Right lung (tissue), 5 donors: Measurements from ENCODE around the gene LTV1. TPM values are rescaled to one million over a fixed set of nuclear protein-coding genes. Genes with fewer than 3 reads are reported as not detected.
"Not testable (repeated sequence)": the region's sequence is repeated elsewhere in the genome, so short reads cannot be mapped to it uniquely, and the experiment has no call there.

ENCODE experiments used
- DNase-seq, 2 donors: peaks; one replicate each; pipeline ENCODE4 v3.0.0-alpha.2; 2013
- polyA plus RNA-seq, 5 donors: library from polyadenylated mRNA; unstranded; fragments of 120-200 nt; gene quantifications; one replicate each; pipeline versions ENCODE4 v1.2.1 to v1.2.3, GENCODE V29; 2013; ENCODE audit warnings: inconsistent platforms in 1 of 5, low replicate concordance in 1 of 5; ENCODE audit not compliant: insufficient read length in 5 of 5, insufficient read depth in 1 of 5

LTV1 gene
- polyA plus RNA-seq, 5 donors = 37.9 to 45.1 (median 43.1) TPM

DNA sequence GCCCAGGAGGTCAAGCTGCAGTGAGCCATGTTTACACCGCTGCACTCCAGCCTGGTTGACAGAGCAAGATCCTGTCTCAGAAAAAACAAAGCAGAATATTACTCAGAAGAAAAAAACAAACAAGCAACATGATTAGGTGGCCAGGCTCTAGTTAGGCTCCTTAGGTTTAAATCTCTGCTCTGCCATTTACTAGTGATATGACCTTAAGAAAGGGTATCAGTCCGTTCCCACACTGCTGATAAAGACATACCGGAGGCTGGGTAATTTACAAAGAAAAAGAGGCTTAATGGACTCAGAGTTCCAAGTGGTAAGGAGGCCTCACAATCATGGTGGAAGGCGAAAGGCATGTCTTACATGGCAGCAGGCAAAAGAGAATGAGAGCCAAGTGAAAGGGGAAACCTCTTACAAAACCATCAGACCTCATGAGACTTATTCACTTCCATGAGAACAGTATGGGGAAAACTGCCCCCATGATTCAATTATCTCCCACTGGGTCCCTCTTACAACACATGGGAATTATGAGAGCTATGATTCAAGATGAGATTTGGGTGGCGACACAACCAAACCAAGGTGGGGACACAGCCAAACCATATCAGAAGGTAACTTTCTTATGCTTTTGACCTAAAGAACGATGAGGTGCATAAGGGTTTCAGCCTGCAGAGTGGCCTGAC is 2.4 kb upstream of the LTV1 start:
- no peak for DNase-seq

DNA sequence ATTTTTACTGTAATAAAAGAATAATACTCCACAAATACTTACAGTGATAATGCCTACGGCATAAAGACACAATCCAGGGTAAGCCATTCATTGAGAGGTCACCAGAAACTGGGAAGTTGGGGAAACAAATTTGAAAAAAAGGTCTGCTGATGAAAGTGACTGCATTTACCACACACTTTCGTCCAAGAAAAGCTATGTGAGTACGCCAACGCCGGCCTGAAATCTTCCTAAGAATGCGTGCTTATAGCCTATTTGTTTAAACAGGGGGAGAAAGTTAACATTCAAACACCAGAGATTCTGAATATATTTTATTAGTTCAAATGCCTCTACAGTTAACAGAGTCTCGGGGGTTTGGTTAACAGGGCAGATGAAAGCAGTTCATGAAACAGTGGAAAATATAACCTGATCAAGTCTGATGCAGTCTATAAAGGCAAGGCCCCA is 657 bp upstream of the LTV1 start:
- no peak for DNase-seq

DNA sequence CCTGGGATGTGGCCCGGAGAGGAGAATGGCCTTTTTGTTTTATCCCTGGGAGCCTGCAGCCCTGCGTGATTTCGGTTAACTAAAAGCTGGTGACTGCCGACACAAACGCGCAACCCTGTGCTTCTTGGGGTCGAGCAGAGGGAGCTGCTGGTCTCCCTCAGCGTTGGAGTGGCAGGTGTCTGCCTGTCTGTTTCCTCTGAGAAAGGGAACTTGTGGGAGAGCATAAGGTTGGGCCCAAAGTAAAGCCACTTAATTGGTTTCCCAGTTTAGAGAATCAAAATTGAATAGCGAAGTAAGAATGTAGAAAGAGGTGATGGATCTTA is 500 bp downstream of the LTV1 start:
- no peak for DNase-seq

DNA sequence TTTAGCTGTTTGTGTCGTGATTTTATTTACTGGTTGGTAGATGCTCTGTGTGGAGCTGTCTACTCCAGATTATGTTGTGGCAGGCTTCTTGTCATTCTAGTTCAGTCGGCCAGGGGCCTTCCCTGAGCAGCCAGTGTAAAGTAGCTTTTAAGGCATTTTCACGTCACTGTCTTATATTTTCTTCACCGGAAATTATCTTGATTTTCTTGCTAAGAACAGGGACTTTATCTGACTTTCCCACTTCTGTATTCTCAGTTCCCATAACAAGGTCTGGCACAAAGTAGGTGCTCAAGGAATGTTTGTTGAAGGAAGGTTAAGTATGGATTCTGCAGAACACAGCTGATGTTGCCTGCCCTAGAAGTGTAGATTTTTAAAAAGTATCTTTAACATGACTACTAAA is 868 bp downstream of the LTV1 start:
- DNase-seq = no peak

DNA sequence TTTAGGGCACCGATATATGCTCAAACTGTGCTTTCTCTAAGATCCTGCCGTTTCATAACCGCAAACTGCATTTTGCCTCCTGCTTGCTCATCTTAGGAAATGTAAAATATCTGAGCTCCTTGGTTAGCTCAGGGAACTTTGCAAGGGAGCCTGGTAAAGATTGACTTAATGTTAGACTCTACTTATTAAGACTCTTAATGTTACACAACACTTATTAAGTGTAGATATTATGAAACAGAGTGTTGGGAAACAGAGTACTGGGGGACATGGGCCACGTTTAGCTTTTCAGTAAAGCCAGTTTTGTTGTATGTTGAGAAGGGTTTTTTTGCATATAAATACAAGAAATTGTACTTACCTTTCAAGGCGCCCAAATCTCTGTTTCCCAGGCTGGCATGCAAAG is 1.9 kb downstream of the LTV1 start:
- peak in 1 of 2 donors; percentile 29 for DNase-seq

- DNase-seq = not testable (repeated sequence)
Observed at GRCh38 chr6:143851706-143852105, 8.6 kb downstream of the LTV1 start.

DNA sequence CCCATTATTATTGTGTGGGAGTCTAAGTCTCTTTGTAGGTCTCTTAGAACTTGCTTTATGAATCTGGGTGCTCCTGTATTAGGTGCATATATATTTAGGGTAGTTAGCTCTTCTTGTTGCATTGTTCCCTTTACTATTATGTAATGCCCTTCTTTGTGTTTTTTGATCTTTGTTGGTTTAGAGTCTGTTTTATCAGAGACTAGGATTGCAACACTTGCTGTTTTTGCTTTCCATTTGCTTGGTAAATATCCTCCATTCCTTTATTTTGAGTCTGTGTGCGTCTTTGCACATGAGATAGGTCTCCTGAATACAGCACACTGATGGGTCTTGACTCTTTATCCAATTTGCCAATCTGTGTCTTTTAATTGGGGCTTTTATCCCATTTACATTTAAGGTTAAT is 11.9 kb downstream of the LTV1 start:
- not testable (repeated sequence) for DNase-seq

DNA sequence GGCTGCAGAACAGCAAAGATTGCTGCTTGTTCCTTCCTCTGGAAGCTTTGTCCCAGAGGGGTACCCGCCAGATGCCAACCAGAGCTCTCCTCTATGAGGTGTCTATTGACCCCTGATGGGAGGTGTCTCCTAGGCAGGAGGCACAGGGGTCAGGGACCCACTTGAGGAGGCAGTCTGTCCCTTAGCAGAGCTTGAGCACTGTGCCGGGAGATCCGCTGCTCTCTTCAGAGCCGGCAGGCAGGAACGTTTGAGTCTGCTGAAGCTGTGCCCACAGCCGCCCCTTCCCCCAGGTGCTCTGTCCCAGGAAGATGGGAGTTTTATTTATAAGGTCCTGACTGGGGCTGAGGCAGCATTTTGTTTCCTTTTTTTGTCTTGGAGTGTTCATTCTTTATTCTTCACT is 13.6 kb downstream of the LTV1 start:
- DNase-seq = not testable (repeated sequence)

GRCh38 chr6:143857651-143858050 is 14.5 kb downstream of the LTV1 start:
- no peak for DNase-seq

- DNase-seq = no peak
Observed at GRCh38 chr6:143859891-143860660, 16.9 kb downstream of the LTV1 start.

DNA sequence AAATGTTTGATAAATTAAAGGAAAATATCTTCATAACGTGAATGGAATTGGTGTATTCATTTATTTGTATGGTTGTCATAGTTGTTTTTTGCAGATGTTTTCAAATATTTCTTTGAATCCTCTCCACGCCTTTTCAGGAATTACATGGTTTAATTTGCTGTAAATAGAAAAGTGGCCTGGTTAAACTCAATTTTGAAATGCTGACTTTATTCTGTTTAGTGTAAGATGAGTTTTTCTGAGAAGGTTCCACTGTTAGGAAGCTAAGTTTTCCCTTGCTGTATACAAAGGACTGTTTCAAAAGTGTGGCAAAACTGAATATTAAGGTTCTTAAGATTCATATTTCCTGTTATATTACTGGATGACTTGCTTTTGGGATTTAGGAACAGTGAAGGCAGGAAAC is 20.6 kb downstream of the LTV1 start:
- DNase-seq = no peak

DNA sequence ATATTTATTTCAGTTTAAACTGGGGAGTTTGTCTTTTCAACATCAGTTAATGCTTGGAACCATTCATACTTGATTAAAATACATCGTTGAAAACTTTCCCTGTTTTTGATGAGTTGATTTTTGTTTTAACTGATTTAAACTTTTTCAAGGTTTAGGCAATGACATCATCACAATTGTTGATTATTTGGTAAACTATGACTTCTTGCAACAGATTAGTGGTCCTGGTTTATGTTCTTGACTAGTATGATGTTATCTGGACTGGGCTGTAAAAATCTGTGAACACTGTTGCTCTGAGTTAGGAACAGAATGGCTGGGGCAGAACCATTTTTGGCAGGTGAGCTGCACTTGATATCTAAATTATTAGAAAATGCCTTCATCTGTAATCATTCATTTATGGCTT is 21.1 kb downstream of the LTV1 start, which contains the start of gene ZC2HC1B:
TSS of gene ZC2HC1B (plus strand) at position 241 of the 400 bp plus-strand sequence. CDS start at position 307, 66 bp downstream.
- DNase-seq = no peak

GRCh38 chr6:143867236-143867635 is 24.1 kb downstream of the LTV1 start:
- no peak for DNase-seq

- not testable (repeated sequence) for DNase-seq
Observed at GRCh38 chr6:143868808-143869207, 25.7 kb downstream of the LTV1 start.

DNA sequence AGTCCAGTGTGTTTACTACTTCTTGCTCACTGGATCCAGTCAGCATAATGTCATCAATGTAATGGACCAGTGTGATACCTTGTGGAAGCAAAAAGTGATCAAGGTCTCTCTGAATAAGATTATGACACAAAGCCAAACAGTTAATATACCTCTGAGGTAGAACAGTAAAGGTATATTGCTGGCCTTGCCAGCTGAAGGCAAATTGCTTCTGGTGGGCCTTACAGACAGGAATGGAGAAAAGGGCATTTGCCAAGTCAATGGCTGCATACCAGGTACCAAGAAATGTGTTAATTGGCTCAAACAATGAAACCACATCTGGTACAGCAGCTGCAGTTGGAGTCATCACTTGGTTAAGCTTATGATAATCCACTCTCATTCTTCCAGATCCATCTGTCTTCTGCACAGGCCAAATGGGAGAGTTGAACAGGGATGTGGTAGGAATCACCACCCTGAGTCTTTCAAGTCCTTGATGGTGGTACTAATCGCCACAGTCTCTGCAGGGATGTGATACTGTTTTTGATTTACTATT is 28.1 kb downstream of the LTV1 start:
- not testable (repeated sequence) for DNase-seq

DNA sequence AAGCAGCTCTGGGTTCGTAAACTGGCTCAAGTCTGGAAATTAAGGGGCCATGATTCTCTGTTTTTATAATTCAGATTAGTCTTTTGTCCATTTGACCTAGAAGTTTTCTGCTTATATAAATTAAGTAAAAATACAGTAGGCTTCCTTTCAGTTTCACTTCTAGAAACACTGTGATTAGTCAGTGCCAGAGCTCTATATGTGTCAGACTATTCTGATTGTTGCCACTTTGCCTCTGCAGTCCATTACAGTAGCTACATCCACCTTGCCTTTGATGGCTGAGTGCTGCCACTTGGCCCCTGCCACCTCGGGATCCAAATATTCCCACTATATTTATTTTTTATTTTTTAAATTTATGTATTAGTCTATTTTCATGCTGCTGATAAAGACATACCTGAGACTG is 29.1 kb downstream of the LTV1 start:
- no peak for DNase-seq

GRCh38 chr6:143873600-143873999 is 30.5 kb downstream of the LTV1 start:
- not testable (repeated sequence) for DNase-seq

- DNase-seq = not testable (repeated sequence)
Observed at GRCh38 chr6:143874503-143874902, 31.4 kb downstream of the LTV1 start.

- no peak for DNase-seq
Observed at GRCh38 chr6:143877584-143878271, 34.6 kb downstream of the LTV1 start.

GRCh38 chr6:143878272-143878760 is 35.2 kb downstream of the LTV1 start:
- no peak for DNase-seq

DNA sequence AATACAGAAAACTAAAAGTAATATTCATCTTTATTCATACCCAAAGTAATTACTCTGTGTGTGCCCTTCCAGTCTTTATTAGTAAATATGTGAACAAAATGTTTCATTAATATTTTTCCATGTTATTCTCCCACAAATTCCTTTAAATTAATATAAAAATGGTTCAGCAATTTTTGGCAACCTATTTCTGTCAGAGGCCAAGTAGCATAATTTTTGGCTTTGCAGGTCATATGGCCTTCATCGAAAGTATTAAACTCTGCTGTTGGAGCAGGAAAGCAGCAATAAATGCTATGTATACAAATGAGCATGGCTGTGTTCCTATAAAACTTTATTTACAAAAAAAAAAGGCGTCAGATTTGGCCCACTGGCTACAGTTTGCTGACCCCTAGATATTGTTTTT is 37.3 kb downstream of the LTV1 start:
- no peak for DNase-seq

DNA sequence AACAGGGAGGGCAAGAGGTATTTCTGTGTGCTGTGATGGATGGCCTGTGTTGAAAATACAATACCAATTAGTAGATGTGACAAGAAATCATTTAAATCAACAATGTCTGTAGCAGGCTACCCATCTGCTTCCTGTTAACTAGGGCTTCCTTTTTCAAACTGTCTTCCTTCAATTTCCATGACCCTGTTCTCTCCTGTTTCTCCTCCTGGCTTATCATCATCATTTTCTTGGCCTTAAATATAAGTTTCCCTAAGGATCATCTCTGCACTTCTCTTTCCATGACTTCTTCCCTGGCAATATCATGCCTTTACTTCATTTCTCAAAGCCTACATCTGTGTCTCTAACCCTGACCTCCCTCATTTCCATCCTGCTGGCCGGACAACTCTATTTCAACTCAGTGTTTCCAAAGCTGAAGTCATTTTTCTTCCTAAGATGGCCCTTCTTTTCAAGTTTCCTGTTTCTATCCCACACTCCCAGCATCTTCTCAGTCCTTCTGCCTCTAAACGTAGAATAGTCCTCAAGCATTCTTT is 39.3 kb downstream of the LTV1 start:
- no peak for DNase-seq
